NCI-H510A (cell line): ENCODE results near the gene ACSF3.
A peak's percentile ranks its signal among the peaks of the same experiment; 100 is the strongest.

Source experiments
- DNase-seq: peaks from one replicate; lab custom pipeline; 2025; lab: John Stamatoyannopoulos, UW

ACSF3 gene

DNA sequence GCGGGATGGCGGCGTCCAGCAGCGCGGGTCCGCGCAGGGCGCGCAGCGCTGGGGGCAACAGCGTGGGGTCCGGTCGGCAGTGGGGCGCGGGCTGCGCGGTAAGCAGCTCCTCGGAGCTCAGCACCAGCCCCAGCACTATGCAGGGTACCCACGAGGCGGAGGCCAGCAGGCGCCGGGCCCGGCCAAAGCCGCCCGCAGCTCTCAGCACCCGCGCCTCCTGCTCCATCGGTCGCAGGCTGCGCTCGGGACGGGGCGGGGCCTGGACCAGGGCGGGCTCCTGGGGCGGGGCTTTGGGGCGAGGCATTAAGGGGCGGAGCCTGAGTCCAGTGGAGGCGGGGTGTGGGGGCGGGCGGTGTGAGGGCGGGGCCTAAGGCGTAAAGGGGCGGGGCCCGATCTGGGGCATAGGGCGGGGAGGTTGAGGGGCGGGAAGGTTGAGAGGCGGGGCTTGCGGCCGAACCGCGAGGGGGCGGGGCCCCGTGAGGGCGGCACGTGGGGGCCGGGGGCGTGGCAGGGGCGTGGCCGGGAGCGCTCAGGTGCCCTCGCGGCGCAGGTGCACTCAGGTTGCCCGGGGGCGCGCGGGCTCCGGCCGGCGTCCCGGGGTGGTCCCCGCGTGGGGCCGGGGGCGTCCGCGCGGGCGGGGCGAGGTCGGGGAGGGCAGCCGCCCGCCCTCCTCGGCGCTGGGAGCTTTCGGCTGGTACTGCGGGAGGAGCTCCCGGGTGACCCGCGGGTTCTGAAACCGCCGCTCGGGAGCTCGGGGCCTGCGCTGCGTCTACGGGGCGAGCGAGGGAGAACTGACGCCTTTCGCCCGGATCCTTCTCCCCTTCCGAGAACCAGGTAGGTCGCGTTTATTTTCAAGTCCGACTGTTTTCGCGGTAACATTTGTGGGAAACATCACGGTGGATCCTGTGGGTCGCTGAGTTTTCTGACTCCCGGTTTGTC lies 108.1 kb downstream of the ACSF3 start:
- DNase-seq = peak; percentile 43

- DNase-seq = no peak
Measured at GRCh38 chr16:89202422-89203215, 109.0 kb downstream of the ACSF3 start.
